HepG2 (cell line): ENCODE results near the gene SLC25A19. TPM values are rescaled to one million over a fixed set of nuclear protein-coding genes. Genes with fewer than 3 reads are reported as not detected.

ENCODE experiments used
- ETV6 ChIP-seq: sonication (generic); formaldehyde crosslinking; conservative IDR thresholded peaks from 2 replicates; pipeline ENCODE4 v1.4.0; 2020; ENCODE audit warnings: missing genetic modification reagents
- HIVEP1 ChIP-seq: sonication (generic); formaldehyde crosslinking; IDR thresholded peaks from 2 replicates; pipeline ENCODE4 v1.4.0; 2020; ENCODE audit warnings: mild to moderate bottlenecking, missing genetic modification reagents
- IKZF4 ChIP-seq: sonication (generic); formaldehyde crosslinking; IDR thresholded peaks from 2 replicates; pipeline ENCODE4 v1.5.1; 2020; ENCODE audit warnings: borderline replicate concordance, mild to moderate bottlenecking, low read depth, missing genetic modification reagents; ENCODE audit errors: not compliant biosample characterization
- KAT7 ChIP-seq: IDR thresholded peaks from 2 replicates; pipeline ENCODE4 v1.6.1; 2018; ENCODE audit warnings: borderline replicate concordance, missing compliant biosample characterization
- MLLT10 ChIP-seq: sonication (generic); formaldehyde crosslinking; IDR thresholded peaks from 2 replicates; pipeline ENCODE4 v1.4.0; 2020; ENCODE audit warnings: missing genetic modification reagents
- NFKB2 ChIP-seq: sonication (generic); formaldehyde crosslinking; IDR thresholded peaks from 2 replicates; pipeline ENCODE4 v1.4.0; 2020; ENCODE audit warnings: missing genetic modification reagents, borderline replicate concordance
- PAWR ChIP-seq: sonication (generic); formaldehyde crosslinking; IDR thresholded peaks from 2 replicates; pipeline ENCODE4 v1.4.0; 2020; ENCODE audit warnings: missing genetic modification reagents, mild to moderate bottlenecking, borderline replicate concordance
- RELA ChIP-seq: sonication (generic); formaldehyde crosslinking; IDR thresholded peaks from 2 replicates; pipeline ENCODE4 v1.4.0; 2020; ENCODE audit warnings: missing genetic modification reagents
- SYNCRIP ChIP-seq: fragments of 200-400 bp; formaldehyde crosslinking; IDR thresholded peaks from 2 replicates; pipeline ENCODE4 v1.6.1; 2018; ENCODE audit warnings: mild to moderate bottlenecking, low read depth, low read length; ENCODE audit not compliant: insufficient read depth
- TCF12 ChIP-seq, 2 experiments: fragments of 450-650 bp in 1 of 2; sonication (generic) in 1 of 2; formaldehyde crosslinking in 1 of 2; IDR thresholded peaks; 2 replicates each; pipeline versions ENCODE4 v1.6.1 to v1.8.0; 2017 to 2022; ENCODE audit warnings: antibody characterized with exemption in 1 of 2, mild to moderate bottlenecking in 1 of 2, missing genetic modification reagents in 1 of 2, moderate library complexity in 1 of 2
- ZNF333 ChIP-seq: sonication (generic); formaldehyde crosslinking; IDR thresholded peaks from 2 replicates; pipeline ENCODE4 v1.4.0; 2020; ENCODE audit warnings: mild to moderate bottlenecking, missing genetic modification reagents, borderline replicate concordance
- ZNF549 ChIP-seq: sonication (generic); formaldehyde crosslinking; IDR thresholded peaks from 2 replicates; pipeline ENCODE4 v1.5.0; 2020; ENCODE audit warnings: missing genetic modification reagents
- ZNF598 ChIP-seq: sonication (generic); formaldehyde crosslinking; IDR thresholded peaks from 2 replicates; pipeline ENCODE4 v1.5.1; 2020; ENCODE audit warnings: mild to moderate bottlenecking, missing genetic modification reagents, borderline replicate concordance
- ZNF605 ChIP-seq: sonication (generic); formaldehyde crosslinking; IDR thresholded peaks from 2 replicates; pipeline ENCODE4 v1.8.0; 2022; ENCODE audit warnings: mild to moderate bottlenecking, missing genetic modification reagents
- ZSCAN12 ChIP-seq: sonication (generic); formaldehyde crosslinking; IDR thresholded peaks from 2 replicates; pipeline ENCODE4 v1.9.0; 2021; ENCODE audit warnings: mild to moderate bottlenecking, missing genetic modification reagents
- polyA plus RNA-seq, 8 experiments: library from polyadenylated mRNA; depleted of rRNA in 3 of 8; stranded (reverse) in 7 of 8; unstranded in 1 of 8; fragments of >200 nt; fragmentation: Illumina TruSeq in 4 of 8; extraction: Trizol in 4 of 8; gene quantifications; 2 replicates each; pipeline versions ENCODE4 v1.2.1 to v1.2.3, GENCODE V29; 2011 to 2016; ENCODE audit warnings: low read depth in 4 of 8, missing spikeins in 1 of 8, mixed read lengths in 1 of 8; ENCODE audit not compliant: insufficient read depth in 1 of 8
- total RNA-seq, 5 experiments: library from RNA; depleted of rRNA; stranded (reverse); fragments of >200 nt; fragmentation: Illumina TruSeq; extraction: Trizol; gene quantifications; 2 replicates each; pipeline ENCODE4 v1.2.3, GENCODE V29; 2016; ENCODE audit warnings: low read depth in 1 of 5
- TF ChIP-seq, protein P1 (sequence below), 2 experiments: sonication (generic) in 1 of 2; formaldehyde crosslinking in 1 of 2; IDR thresholded peaks; 2 replicates each; pipeline versions ENCODE4 v1.4.0 to v1.6.1; 2018 to 2020; ENCODE audit warnings: missing genetic modification reagents in 2 of 2, borderline replicate concordance in 1 of 2, low read depth in 1 of 2, mild to moderate bottlenecking in 1 of 2, missing biosample characterization in 1 of 2
- TF ChIP-seq, protein P2 (sequence below): sonication (generic); formaldehyde crosslinking; IDR thresholded peaks from 2 replicates; pipeline ENCODE4 v1.4.0; 2020; ENCODE audit warnings: missing genetic modification reagents
- TF ChIP-seq, protein P3 (sequence below): IDR thresholded peaks from 2 replicates; pipeline ENCODE4 v1.6.1; 2016; ENCODE audit warnings: control low read depth
- TF ChIP-seq, protein P4 (sequence below): IDR thresholded peaks from 2 replicates; pipeline ENCODE4 v1.6.1; 2016; ENCODE audit warnings: missing genetic modification reagents, missing compliant biosample characterization
- TF ChIP-seq, protein P5 (sequence below): IDR thresholded peaks from 2 replicates; pipeline ENCODE4 v1.6.1; 2016; ENCODE audit warnings: low read depth, borderline replicate concordance
- TF ChIP-seq, protein P6 (sequence below): IDR thresholded peaks from 2 replicates; pipeline ENCODE4 v1.6.1; 2012; ENCODE audit warnings: inconsistent platforms

Gene SLC25A19
- total and polyA plus RNA-seq, 2 of the 13 experiments (the other 11 are each of a cell fraction or from before 2014, with no cell fraction given): 24.4 to 41.4 TPM

DNA sequence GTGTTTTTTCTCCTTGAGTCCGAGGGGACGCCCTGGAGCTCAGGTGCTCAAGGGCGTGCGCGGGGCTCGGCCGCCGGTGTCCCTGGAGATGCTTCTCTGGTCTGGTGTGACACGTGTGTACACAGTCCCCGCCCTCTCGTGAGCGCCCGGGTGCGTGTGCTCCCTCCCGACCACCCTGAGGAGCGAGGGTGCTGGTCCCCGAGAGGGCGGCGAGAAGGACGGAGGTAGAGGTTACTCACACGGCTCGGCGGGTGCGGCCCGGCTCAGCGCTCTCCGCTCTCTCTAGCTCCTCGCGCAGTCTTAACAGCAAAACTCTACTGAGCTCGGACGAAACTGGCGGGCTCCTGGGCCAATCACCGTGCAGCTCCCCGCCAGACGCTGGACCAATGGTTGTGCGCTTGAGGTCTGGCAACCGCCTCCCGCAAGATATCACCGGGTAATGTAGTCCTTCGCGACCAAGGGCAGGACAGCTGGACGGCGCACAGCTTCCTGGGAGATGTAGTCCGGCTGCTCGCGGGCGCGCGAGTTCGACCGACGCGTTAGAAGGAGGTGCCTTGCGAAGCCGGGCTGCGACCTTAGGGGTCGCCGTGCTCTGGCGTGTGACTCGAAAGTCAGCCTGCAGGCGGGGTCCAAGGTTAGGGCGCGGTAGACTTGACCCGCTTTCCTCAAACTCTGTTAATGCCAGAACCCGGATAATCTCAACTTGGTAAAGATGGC, at the start of gene SLC25A19 (continued):
- TF ChIP-seq, protein P1, sequence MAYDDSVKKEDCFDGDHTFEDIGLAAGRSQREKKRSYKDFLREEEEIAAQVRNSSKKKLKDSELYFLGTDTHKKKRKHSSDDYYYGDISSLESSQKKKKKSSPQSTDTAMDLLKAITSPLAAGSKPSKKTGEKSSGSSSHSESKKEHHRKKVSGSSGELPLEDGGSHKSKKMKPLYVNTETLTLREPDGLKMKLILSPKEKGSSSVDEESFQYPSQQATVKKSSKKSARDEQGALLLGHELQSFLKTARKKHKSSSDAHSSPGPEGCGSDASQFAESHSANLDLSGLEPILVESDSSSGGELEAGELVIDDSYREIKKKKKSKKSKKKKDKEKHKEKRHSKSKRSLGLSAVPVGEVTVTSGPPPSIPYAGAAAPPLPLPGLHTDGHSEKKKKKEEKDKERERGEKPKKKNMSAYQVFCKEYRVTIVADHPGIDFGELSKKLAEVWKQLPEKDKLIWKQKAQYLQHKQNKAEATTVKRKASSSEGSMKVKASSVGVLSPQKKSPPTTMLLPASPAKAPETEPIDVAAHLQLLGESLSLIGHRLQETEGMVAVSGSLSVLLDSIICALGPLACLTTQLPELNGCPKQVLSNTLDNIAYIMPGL (CRISPR knock-in tag; IDR thresholded peaks at IDR 0.05; ENCODE audit: borderline replicate concordance in 1 of 2, low read depth in 1 of 2): peak; percentile 90 to 91
- TF ChIP-seq HIVEP1 (CRISPR knock-in tag) (peak; percentile 94), MLLT10 (CRISPR knock-in tag) (no peak), ZNF605 (CRISPR knock-in tag) (peak; percentile 98), SYNCRIP (no peak), ZNF333 (CRISPR knock-in tag) (no peak), ZSCAN12 (CRISPR knock-in tag) (no peak), PAWR (CRISPR knock-in tag) (peak; percentile 6; the same call in 1 of the 2 replicates), KAT7 (peak; percentile 90), ZNF549 (no peak), TCF12 (IDR thresholded peaks at IDR 0.05) (no peak), TCF12 (CRISPR knock-in tag; IDR thresholded peaks at IDR 0.05) (0 out of 2 replicates have a peak, but pooled peaks have one; percentile 11), ZNF598 (CRISPR knock-in tag) (peak; percentile 95; the same call in 1 of the 2 replicates), RELA (CRISPR knock-in tag) (peak; percentile 44; the same call in 1 of the 2 replicates), ETV6 (CRISPR knock-in tag) (no peak; the same call in 1 of the 2 replicates), IKZF4 (CRISPR knock-in tag) (peak; percentile 29), NFKB2 (CRISPR knock-in tag) (peak; percentile 79)
- TF ChIP-seq, protein P2, sequence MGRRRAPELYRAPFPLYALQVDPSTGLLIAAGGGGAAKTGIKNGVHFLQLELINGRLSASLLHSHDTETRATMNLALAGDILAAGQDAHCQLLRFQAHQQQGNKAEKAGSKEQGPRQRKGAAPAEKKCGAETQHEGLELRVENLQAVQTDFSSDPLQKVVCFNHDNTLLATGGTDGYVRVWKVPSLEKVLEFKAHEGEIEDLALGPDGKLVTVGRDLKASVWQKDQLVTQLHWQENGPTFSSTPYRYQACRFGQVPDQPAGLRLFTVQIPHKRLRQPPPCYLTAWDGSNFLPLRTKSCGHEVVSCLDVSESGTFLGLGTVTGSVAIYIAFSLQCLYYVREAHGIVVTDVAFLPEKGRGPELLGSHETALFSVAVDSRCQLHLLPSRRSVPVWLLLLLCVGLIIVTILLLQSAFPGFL: 0 out of 2 replicates have a peak, but pooled peaks have one; percentile 8
- TF ChIP-seq, protein P3, sequence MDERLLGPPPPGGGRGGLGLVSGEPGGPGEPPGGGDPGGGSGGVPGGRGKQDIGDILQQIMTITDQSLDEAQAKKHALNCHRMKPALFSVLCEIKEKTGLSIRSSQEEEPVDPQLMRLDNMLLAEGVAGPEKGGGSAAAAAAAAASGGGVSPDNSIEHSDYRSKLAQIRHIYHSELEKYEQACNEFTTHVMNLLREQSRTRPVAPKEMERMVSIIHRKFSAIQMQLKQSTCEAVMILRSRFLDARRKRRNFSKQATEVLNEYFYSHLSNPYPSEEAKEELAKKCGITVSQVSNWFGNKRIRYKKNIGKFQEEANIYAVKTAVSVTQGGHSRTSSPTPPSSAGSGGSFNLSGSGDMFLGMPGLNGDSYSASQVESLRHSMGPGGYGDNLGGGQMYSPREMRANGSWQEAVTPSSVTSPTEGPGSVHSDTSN (CRISPR knock-in tag): peak; percentile 96
- TF ChIP-seq, protein P4, sequence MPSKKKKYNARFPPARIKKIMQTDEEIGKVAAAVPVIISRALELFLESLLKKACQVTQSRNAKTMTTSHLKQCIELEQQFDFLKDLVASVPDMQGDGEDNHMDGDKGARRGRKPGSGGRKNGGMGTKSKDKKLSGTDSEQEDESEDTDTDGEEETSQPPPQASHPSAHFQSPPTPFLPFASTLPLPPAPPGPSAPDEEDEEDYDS (CRISPR knock-in tag): peak; percentile 93
- TF ChIP-seq, protein P5, sequence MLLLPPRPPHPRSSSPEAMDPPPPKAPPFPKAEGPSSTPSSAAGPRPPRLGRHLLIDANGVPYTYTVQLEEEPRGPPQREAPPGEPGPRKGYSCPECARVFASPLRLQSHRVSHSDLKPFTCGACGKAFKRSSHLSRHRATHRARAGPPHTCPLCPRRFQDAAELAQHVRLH: peak; percentile 93; the same call in 1 of the 2 replicates
- TF ChIP-seq, protein P6, sequence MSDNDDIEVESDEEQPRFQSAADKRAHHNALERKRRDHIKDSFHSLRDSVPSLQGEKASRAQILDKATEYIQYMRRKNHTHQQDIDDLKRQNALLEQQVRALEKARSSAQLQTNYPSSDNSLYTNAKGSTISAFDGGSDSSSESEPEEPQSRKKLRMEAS: peak; percentile 89
